Measurements from ENCODE around the gene ZNF565. TPM values are rescaled to one million over a fixed set of nuclear protein-coding genes. Genes with fewer than 3 reads are reported as not detected.

ZNF565 gene
- total RNA-seq, 4 donors from 2014 or later, result 3.6 to 9.8 (median 6.2) TPM

DNA sequence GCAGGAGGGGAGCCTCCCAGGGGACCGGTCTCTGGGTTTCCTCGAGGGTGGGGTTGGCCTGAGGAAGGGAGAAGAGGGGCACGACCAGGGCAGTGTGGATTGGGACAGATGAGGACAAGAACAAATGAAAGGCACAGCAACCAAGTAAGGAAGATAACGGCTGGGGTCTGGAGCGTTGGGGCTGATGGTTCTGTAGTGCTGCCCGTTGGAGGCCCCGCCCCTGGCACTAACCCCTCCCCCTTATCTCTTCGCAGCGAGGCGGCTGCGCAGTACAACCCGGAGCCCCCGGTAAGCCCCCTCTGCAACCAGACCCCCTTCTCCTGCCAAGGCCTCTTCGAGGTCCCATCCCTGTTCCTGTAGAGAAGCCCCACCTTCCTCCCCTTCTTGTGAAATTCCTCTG lies 72.4 kb downstream of the ZNF565 start:
- Histone ChIP-seq H3K27ac (no peak overlapping the region), H3K9me3 (no peaks in the 10 kb centered on the region), H3K4me1 (peaks cover 21% of the 10 kb centered on the region), H3K36me3 (peaks cover 51% of the 10 kb centered on the region), H3K4me3 (no peak overlapping the region), H3K27me3 (no peaks in the 10 kb centered on the region)
- 88% methylated on average over 12 of the region's 14 CpGs for WGBS
- no peak for DNase-seq (ENCODE audit: low spot score in 2 of 2)
- TF ChIP-seq POLR2A (IDR thresholded peaks at IDR 0.05) (no peak), EP300 (IDR thresholded peaks at IDR 0.05) (no peak), POLR2AphosphoS5 (IDR thresholded peaks at IDR 0.05) (no peak)
- TF ChIP-seq, protein P1, sequence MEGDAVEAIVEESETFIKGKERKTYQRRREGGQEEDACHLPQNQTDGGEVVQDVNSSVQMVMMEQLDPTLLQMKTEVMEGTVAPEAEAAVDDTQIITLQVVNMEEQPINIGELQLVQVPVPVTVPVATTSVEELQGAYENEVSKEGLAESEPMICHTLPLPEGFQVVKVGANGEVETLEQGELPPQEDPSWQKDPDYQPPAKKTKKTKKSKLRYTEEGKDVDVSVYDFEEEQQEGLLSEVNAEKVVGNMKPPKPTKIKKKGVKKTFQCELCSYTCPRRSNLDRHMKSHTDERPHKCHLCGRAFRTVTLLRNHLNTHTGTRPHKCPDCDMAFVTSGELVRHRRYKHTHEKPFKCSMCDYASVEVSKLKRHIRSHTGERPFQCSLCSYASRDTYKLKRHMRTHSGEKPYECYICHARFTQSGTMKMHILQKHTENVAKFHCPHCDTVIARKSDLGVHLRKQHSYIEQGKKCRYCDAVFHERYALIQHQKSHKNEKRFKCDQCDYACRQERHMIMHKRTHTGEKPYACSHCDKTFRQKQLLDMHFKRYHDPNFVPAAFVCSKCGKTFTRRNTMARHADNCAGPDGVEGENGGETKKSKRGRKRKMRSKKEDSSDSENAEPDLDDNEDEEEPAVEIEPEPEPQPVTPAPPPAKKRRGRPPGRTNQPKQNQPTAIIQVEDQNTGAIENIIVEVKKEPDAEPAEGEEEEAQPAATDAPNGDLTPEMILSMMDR (IDR thresholded peaks at IDR 0.05), result no peak

DNA sequence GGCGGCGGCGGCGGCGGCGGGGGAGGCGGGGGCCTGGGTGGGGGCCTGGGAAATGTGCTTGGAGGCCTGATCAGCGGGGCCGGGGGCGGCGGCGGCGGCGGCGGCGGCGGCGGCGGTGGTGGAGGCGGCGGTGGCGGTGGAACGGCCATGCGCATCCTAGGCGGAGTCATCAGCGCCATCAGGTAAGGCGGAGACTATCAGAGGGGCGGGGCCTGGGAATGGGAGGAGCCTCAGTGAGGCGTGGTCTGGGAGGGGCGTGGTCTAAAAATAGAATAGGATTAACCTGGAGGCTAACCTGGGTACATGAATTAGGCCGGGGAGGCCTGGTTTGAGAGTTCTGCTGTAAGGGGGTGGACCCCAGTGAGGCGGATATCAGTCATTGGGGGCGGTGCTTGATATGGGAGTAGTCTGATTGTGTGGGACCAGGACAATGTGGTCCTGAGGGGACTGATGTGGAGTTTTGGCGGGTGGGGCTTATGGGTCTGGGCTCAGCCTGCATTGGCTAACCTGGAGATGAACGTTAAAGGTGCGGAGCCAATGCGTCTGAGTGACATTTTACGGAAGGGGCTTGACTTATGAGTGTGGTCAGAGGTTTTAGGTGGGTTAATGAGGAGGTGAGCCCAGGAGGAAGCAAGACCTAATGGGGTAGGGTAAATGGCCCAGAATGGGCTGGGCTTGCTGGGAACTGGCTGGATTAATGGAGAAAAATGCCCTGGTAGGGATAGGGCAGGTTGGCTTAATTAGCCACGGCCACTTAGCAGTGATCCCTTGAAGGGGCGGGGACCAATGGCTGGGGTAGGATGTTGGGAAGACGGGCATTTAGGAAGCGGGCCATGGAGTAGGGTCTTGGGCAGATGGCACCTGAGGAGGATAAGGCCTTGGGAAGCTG lies 73.2 kb downstream of the ZNF565 start:
- Histone ChIP-seq H3K27me3 (no peaks in the 10 kb centered on the region), H3K36me3 (peaks cover 43% of the 10 kb centered on the region), H3K4me3 (peak overlapping the region; percentile 86), H3K27ac (peak overlapping the region; percentile 97), H3K4me1 (peaks cover 29% of the 10 kb centered on the region), H3K9me3 (no peaks in the 10 kb centered on the region)
- TF ChIP-seq POLR2AphosphoS5 (IDR thresholded peaks at IDR 0.05) (no peak), POLR2A (IDR thresholded peaks at IDR 0.05) (no peak), EP300 (IDR thresholded peaks at IDR 0.05) (no peak)
- TF ChIP-seq, protein P1 (IDR thresholded peaks at IDR 0.05), result no peak
- peak; percentile 94 for DNase-seq (ENCODE audit: low spot score in 2 of 2)
- whole genome bisulfite sequencing, result 26% methylated on average over 29 of the region's 42 CpGs

DNA sequence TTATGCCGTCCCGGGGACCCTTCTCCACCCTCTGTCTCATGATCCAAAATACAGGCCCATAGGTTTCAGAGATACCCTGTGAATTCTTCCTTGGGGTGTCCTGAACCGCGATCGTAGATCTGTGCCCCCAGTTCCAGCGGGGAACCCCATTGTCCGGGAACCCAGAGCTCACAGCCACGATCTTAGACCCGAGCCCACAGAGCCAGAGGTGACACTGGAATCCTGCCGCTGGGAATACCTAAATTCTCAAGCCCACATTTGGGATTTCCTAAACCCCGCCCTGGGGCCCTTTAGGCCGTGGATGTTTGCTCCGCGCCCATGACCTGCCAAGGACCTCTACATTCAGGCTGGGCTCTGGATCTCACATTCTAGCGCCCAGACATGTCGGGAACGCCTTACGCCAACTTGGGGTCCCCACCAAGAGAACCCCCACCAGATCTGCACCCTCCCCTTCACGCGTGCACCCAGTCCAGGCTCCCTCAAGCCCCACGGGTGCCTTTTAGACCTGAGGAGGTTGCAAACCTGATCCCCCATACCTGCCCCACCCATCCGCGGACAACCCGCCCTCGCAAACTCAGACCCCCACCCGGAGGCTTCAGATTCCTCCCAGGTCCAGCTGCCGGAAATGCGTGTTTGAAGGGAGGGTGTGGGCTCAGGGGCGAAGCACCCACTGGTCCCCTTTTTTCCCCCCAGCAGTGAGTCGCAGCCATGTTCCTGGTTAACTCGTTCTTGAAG lies 74.0 kb downstream of the ZNF565 start:
- TF ChIP-seq, protein P1 (IDR thresholded peaks at IDR 0.05), result no peak
- TF ChIP-seq EP300 (IDR thresholded peaks at IDR 0.05) (no peak), POLR2A (IDR thresholded peaks at IDR 0.05) (no peak), POLR2AphosphoS5 (IDR thresholded peaks at IDR 0.05) (no peak)
- peak overlapping the region; percentile 86 for H3K4me3 ChIP-seq
- no peaks in the 10 kb centered on the region for H3K9me3 ChIP-seq
- H3K4me1 ChIP-seq, result peaks cover 34% of the 10 kb centered on the region
- DNase-seq (ENCODE audit: low spot score in 2 of 2), result peak; percentile 81 to 85
- peak overlapping the region; percentile 97 for H3K27ac ChIP-seq
- 3% methylated on average over 5 of the region's 31 CpGs for WGBS
- no peaks in the 10 kb centered on the region for H3K27me3 ChIP-seq
- H3K36me3 ChIP-seq, result peaks cover 35% of the 10 kb centered on the region

DNA sequence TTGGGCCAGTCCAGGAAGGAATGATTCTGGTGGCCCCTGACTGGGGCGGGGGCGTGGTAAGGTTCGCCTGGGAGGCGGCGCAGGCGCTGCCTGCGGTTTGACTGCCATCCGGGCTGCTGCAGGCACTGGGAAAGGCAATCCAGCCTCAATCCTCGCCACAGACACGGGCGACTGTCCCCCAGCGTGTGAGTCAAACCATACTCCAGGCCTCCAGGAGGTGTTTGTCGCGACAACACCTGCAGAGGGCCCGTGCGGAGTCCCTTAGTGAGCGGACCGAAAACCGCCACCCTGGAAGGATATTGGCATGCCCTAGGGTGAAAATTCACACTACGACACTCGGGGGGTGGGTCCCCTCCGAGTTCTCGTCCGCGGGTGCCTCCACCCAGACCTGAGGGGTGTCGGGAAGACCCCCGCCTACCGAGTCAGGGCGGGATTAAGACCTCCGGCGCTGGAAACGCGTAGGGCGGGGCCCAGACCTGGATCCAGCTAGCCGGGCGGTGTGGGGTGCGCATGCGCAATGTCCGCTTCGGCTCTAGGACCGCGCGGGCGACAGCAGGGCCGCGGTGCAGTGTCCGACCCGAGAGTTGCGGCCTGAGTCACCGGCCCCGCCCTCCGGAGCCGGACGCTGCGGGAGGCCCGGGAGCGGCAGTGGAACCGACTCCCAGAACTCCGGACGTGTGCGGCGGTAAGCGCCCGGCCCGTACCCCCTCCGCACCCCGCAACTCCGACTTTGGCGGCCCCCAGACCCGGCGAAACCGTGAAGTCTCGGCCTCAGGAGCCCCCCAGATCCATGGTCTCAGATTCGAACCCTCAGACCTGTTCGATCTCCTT lies 74.8 kb downstream of the ZNF565 start, which contains the start of gene CAPNS1:
TSS of gene CAPNS1 (plus strand) at position 594 of the 831 bp plus-strand sequence. CDS start 946 bp downstream, outside the sequence.
- TF ChIP-seq POLR2A (IDR thresholded peaks at IDR 0.05), result peak; percentile 81 to 88
- TF ChIP-seq EP300 (IDR thresholded peaks at IDR 0.05), result no peak
- TF ChIP-seq, protein P1 (IDR thresholded peaks at IDR 0.05), result no peak
- peak in 2 of 3 donors; percentile 52 to 60 for TF ChIP-seq POLR2AphosphoS5 (IDR thresholded peaks at IDR 0.05)
- peak; percentile 98 for DNase-seq (ENCODE audit: low spot score in 2 of 2)
- no peaks in the 10 kb centered on the region for H3K27me3 ChIP-seq
- peaks cover 34% of the 10 kb centered on the region for H3K4me1 ChIP-seq
- peaks cover 27% of the 10 kb centered on the region for H3K36me3 ChIP-seq
- peak within 1 kb of the TSS; percentile 86 for H3K4me3 ChIP-seq
- 0% methylated on average over 35 of the region's 75 CpGs for WGBS
- H3K9me3 ChIP-seq, result no peaks in the 10 kb centered on the region
- H3K27ac ChIP-seq, result peak within 1 kb of the TSS; percentile 97

Data from suprapubic skin (tissue), 4 donors.